ENCODE data around the gene KRTCAP2. TPM values are rescaled to one million over a fixed set of nuclear protein-coding genes. Genes with fewer than 3 reads are reported as not detected.
A peak's percentile ranks its signal among the peaks of the same experiment; 100 is the strongest.

KRTCAP2 gene
- polyA plus RNA-seq, 3 donors = 157 to 256 (median 247) TPM

- H3K79me2 ChIP-seq (ENCODE audit: insufficient read depth, low read length) = no peaks in the 10 kb centered on the region
- Mint-ChIP-seq H3K36me3 (peaks cover 0 to 3% of the 10 kb centered on the region in 2 donors), H3K27me3 (ENCODE audit: low read depth in 3 of 3) (peaks cover 4 to 16% (median 9%) of the 10 kb centered on the region in 3 donors), H3K4me1 (peaks cover 13% of the 10 kb centered on the region), H3K4me3 (no peak overlapping the region), H3K9me3 (peaks cover 0 to 1% (median 0%) of the 10 kb centered on the region in 7 donors), H3K27ac (no peak overlapping the region)
- H2AFZ ChIP-seq (ENCODE audit: insufficient read depth, low read depth, low read length, poor library complexity, severe bottlenecking) = no peak overlapping the region
- no peak overlapping the region for H3K27ac ChIP-seq (ENCODE audit: low read depth in 1 of 2, low read length in 2 of 2)
- intact Hi-C loops (cut with micrococcal nuclease) = no loop called here
- no peak for DNase-seq
- no peaks in the 10 kb centered on the region for H3K27me3 ChIP-seq (ENCODE audit: control insufficient read depth in 2 of 2, insufficient read depth in 2 of 2, low read length in 2 of 2)
- WGBS (ENCODE audit: insufficient coverage) = 83% methylated on average over 9 of the region's 14 CpGs
- H4K20me1 ChIP-seq (ENCODE audit: insufficient read depth, low read length) = no peaks in the 10 kb centered on the region
- H3K36me3 ChIP-seq (replicated peaks in 1 of 2; ENCODE audit: control insufficient read depth in 1 of 2, insufficient read depth in 2 of 2, low read length in 2 of 2) = no peaks in the 10 kb centered on the region
- no peak overlapping the region for H3K4me2 ChIP-seq (replicated peaks; ENCODE audit: extremely low read depth, low read length, poor library complexity, severe bottlenecking)
- no peak overlapping the region for H3K9ac ChIP-seq (ENCODE audit: insufficient read depth, low read length, poor library complexity, severe bottlenecking)
- no peak for TF ChIP-seq CTCF (IDR thresholded peaks at IDR 0.05)
- H3K4me3 ChIP-seq (replicated peaks in 1 of 3; ENCODE audit: low read depth in 2 of 3, low read length in 3 of 3) = no peak overlapping the region
- no peaks in the 10 kb centered on the region for H3K9me3 ChIP-seq (replicated peaks in 1 of 2; ENCODE audit: control insufficient read depth in 1 of 2, insufficient read depth in 1 of 2, low read length in 2 of 2)
- peaks cover 16 to 17% of the 10 kb centered on the region in 2 donors for H3K4me1 ChIP-seq (ENCODE audit: control insufficient read depth in 1 of 2, insufficient read depth in 2 of 2, low read length in 2 of 2)
These were observed 13.8 kb upstream of the KRTCAP2 start for GRCh38 chr1:155186794-155187455.

GRCh38 chr1:155186067-155186793, 13.1 kb upstream of the KRTCAP2 start:
- Histone ChIP-seq H4K20me1 (ENCODE audit: insufficient read depth, low read length) (no peaks in the 10 kb centered on the region), H3K9me3 (replicated peaks in 1 of 2; ENCODE audit: control insufficient read depth in 1 of 2, insufficient read depth in 1 of 2, low read length in 2 of 2) (no peaks in the 10 kb centered on the region), H2AFZ (ENCODE audit: insufficient read depth, low read depth, low read length, poor library complexity, severe bottlenecking) (no peak overlapping the region), H3K36me3 (replicated peaks in 1 of 2; ENCODE audit: control insufficient read depth in 1 of 2, insufficient read depth in 2 of 2, low read length in 2 of 2) (no peaks in the 10 kb centered on the region), H3K4me1 (ENCODE audit: control insufficient read depth in 1 of 2, insufficient read depth in 2 of 2, low read length in 2 of 2) (peaks cover 16 to 17% of the 10 kb centered on the region in 2 donors), H3K4me3 (replicated peaks in 1 of 3; ENCODE audit: low read depth in 2 of 3, low read length in 3 of 3) (no peak overlapping the region), H3K79me2 (ENCODE audit: insufficient read depth, low read length) (no peaks in the 10 kb centered on the region), H3K9ac (ENCODE audit: insufficient read depth, low read length, poor library complexity, severe bottlenecking) (no peak overlapping the region), H3K27me3 (ENCODE audit: control insufficient read depth in 2 of 2, insufficient read depth in 2 of 2, low read length in 2 of 2) (no peaks in the 10 kb centered on the region), H3K27ac (ENCODE audit: low read depth in 1 of 2, low read length in 2 of 2) (no peak overlapping the region), H3K4me2 (replicated peaks; ENCODE audit: extremely low read depth, low read length, poor library complexity, severe bottlenecking) (no peak overlapping the region)
- no peak for TF ChIP-seq CTCF (IDR thresholded peaks at IDR 0.05)
- peak in 1 of 3 donors; percentile 2 for DNase-seq
- 97% methylated on average over 4 of the region's 8 CpGs for WGBS (ENCODE audit: insufficient coverage)
- Mint-ChIP-seq H3K36me3 (peaks cover 0 to 3% of the 10 kb centered on the region in 2 donors), H3K4me3 (no peak overlapping the region), H3K9me3 (no peaks in the 10 kb centered on the region), H3K27ac (no peak overlapping the region), H3K4me1 (peaks cover 14% of the 10 kb centered on the region), H3K27me3 (ENCODE audit: low read depth in 3 of 3) (peaks cover 4 to 17% (median 9%) of the 10 kb centered on the region in 3 donors)
- intact Hi-C loops (cut with micrococcal nuclease) = no loop called here

All from CD14-positive monocyte (primary cell).